Adrenal gland (tissue), 12 donors: ENCODE measurements around the gene APCDD1. TPM values are rescaled to one million over a fixed set of nuclear protein-coding genes. Genes with fewer than 3 reads are reported as not detected.

Experiments used
- DNase-seq, 7 donors: peaks; one replicate each; pipeline ENCODE4 v3.0.0-alpha.2; 2019 to 2020
- H3K27ac ChIP-seq, 5 donors: fragments of 200-600 bp; sonication (generic) in 4 of 5; 1 replicate in 3 of 5; 2 replicates in 2 of 5; pipeline versions ENCODE4 v1.5.1 to v1.8.0; 2016 to 2020; ENCODE audit warnings: mild to moderate bottlenecking in 1 of 5
- H3K27me3 ChIP-seq: fragments of 200-600 bp; 2 replicates; pipeline ENCODE4 v1.8.0; 2021
- H3K36me3 ChIP-seq, 2 donors: fragments of 200-600 bp; replicated peaks in 1 of 2; 1 replicate in 1 of 2; 2 replicates in 1 of 2; pipeline versions ENCODE4 v1.5.1 to v1.8.0; 2018 to 2022
- H3K4me1 ChIP-seq, 2 donors: fragments of 200-600 bp; replicated peaks in 1 of 2; 1 replicate in 1 of 2; 2 replicates in 1 of 2; pipeline versions ENCODE4 v1.5.1 to v1.8.0; 2018 to 2021
- H3K4me3 ChIP-seq, 4 donors: fragments of 200-600 bp; sonication (generic) in 3 of 4; one replicate each; pipeline ENCODE4 v1.5.1; 2016 to 2018
- H3K9me3 ChIP-seq, 3 donors: fragments of 200-600 bp; sonication (generic) in 1 of 3; replicated peaks in 1 of 3; 1 replicate in 2 of 3; 2 replicates in 1 of 3; pipeline versions ENCODE4 v1.5.1 to v1.8.0; 2016 to 2021
- POLR2A ChIP-seq, 2 donors: fragments of 450-650 bp; IDR thresholded peaks; one replicate each; pipeline ENCODE4 v1.6.1; 2017; ENCODE audit warnings: antibody characterized with exemption in 2 of 2, mild to moderate bottlenecking in 2 of 2, moderate library complexity in 1 of 2
- WGBS, 4 donors: extraction: QIAGEN DNeasy Blood & Tissue Kit in 2 of 4; methylation state at CpG; one replicate each; pipeline versions ENCODE4 v1.1.5 to v1.1.7; 2013 to 2017; 5-methylcytosine and 5-hydroxymethylcytosine counted together
- intact Hi-C, 2 donors: fragments of 100-400 bp; cut with DNase I; formaldehyde crosslinking; loops; one replicate each; pipeline versions ENCODE4 v1.14.1 to v1.15.0; 2022 to 2023
- polyA plus RNA-seq, 3 donors: library from polyadenylated mRNA; stranded (reverse); fragments of 200-250 nt in 2 of 3; fragments of 350-450 nt in 1 of 3; fragmentation: Illumina TruSeq in 1 of 3; extraction: RNeasy Lipid Tissue Mini Kit (QIAGEN cat#74804) in 1 of 3; gene quantifications; one replicate each; pipeline ENCODE4 v1.2.3, GENCODE V29; 2013 to 2014
- total RNA-seq, 9 donors: library from RNA; depleted of rRNA in 4 of 9; stranded (reverse); fragments of >200 nt in 4 of 9; fragments of 120-200 nt in 1 of 9; fragmentation: NEBNext Ultra II Directional in 1 of 9; extraction: Animal tissue kit (Norgen Biotek cat#: 25700) in 1 of 9; gene quantifications; one replicate each; pipeline versions ENCODE4 v1.1.0 to v1.2.4, GENCODE V29; 2013 to 2023
- TF ChIP-seq, protein P1 (sequence below), 6 experiments: fragments of 450-650 bp in 4 of 6; fragments of 200-600 bp in 2 of 6; sonication (generic) in 1 of 6; IDR thresholded peaks; 1 replicate in 5 of 6; 2 replicates in 1 of 6; pipeline versions ENCODE4 v1.5.1 to v1.8.0; 2016 to 2021; ENCODE audit warnings: antibody characterized with exemption in 6 of 6, mild to moderate bottlenecking in 2 of 6, moderate library complexity in 1 of 6
- donor health status: healthy with polysubstance abuse.
- donor health status: Bipolar disorder and iron deficiency.
- donor health status: DM: yes; HTN: yes; CAD: no.
- donor health status: DM: no; HTN: no; CAD: no.
- donor health status: DM: no; HTN: no; CAD: no.
- donor health status: DM: yes; HTN: yes; CAD: no.

APCDD1 gene
- total and polyA plus RNA-seq, 12 donors, result 7.1 to 62.2 (median 21.9) TPM

DNA sequence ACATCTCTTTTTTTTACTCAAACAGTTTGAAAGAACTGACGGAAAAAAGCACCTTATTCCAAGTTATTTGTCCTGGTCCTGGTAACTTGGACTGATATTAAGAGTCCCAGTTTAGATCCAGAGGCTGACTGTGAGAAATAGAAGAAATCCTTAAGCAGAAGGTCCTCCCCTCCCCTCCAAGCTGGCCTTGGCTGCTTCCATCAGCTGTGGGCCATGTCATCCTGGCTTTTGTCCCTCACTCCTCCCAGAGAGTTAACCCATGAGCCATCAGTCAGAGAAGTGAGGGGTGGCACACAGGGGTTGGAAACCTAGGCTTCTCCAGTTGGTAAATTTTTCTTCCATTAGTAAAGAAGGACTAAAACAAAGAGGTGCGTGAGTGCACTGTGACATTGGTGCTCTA is 61.6 kb downstream of the APCDD1 start:
- H3K36me3 ChIP-seq, result no peaks in the 10 kb centered on the region
- H3K4me3 ChIP-seq, result no peak overlapping the region
- H3K4me1 ChIP-seq, result peaks cover 0 to 28% of the 10 kb centered on the region in 2 donors
- 65 to 77% (median 70%) methylated on average over 2 of the region's 2 CpGs for WGBS, 4 donors
- no peaks in the 10 kb centered on the region for H3K27me3 ChIP-seq
- H3K9me3 ChIP-seq, result no peaks in the 10 kb centered on the region
- peak in 1 of 7 donors; percentile 33 for DNase-seq
- no peak overlapping the region for H3K27ac ChIP-seq
- TF ChIP-seq POLR2A (IDR thresholded peaks at IDR 0.05), result no peak
- TF ChIP-seq, protein P1, sequence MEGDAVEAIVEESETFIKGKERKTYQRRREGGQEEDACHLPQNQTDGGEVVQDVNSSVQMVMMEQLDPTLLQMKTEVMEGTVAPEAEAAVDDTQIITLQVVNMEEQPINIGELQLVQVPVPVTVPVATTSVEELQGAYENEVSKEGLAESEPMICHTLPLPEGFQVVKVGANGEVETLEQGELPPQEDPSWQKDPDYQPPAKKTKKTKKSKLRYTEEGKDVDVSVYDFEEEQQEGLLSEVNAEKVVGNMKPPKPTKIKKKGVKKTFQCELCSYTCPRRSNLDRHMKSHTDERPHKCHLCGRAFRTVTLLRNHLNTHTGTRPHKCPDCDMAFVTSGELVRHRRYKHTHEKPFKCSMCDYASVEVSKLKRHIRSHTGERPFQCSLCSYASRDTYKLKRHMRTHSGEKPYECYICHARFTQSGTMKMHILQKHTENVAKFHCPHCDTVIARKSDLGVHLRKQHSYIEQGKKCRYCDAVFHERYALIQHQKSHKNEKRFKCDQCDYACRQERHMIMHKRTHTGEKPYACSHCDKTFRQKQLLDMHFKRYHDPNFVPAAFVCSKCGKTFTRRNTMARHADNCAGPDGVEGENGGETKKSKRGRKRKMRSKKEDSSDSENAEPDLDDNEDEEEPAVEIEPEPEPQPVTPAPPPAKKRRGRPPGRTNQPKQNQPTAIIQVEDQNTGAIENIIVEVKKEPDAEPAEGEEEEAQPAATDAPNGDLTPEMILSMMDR (IDR thresholded peaks at IDR 0.05), result no peak
- intact Hi-C loops, result loop anchor here in 1 of 2 donors (5.0 kb wide), 1 partner anchor 544 kb away; no protein-coding TSS in a partner anchor

DNA sequence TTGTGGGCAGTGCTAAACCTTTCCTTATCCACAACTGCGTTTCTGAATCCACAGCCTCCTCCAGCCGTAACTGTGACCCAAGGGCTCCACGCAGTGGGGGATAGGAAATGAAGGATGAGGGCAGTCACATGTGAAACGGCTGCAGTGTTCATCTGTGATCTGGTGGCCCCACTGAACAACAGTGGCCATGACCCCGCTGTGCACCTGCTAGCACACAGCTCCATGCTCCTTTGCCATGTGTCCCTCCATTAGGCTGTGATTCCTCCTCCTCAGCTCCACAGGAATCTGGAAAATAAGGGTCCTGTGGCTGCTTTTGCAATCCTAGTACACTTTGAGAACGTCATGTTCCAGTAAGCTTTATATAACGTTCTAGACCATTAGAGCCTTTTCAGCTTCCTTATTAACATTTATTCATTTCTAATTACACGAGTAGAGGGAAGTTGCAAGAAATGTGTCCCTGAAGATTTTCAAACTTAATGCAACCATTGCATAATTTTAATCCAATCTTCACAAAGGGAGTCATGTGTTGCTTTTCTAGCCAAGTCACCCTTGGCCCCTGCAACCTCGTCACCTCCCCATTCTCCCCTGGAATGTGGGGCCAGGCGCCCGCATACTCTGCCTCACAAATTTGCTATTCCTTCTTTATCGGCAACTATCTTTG is 64.3 kb downstream of the APCDD1 start:
- Histone ChIP-seq H3K36me3 (no peaks in the 10 kb centered on the region), H3K4me3 (no peak overlapping the region), H3K9me3 (no peaks in the 10 kb centered on the region), H3K27ac (peak overlapping the region in 3 of 5 donors; percentile 11 to 41 (median 33)), H3K4me1 (peaks cover 0 to 28% of the 10 kb centered on the region in 2 donors), H3K27me3 (no peaks in the 10 kb centered on the region)
- TF ChIP-seq POLR2A (IDR thresholded peaks at IDR 0.05), result no peak
- TF ChIP-seq, protein P1 (IDR thresholded peaks at IDR 0.05), result peak in 5 of 6 experiments; percentile 34 to 60 (median 41)
- DNase-seq, result peak; percentile 53 to 83 (median 72)
- intact Hi-C loops, result loop anchor here in 1 of 2 donors (5.0 kb wide), 1 partner anchor 546 kb away; no protein-coding TSS in a partner anchor
- WGBS, 4 donors, result 28 to 31% (median 30%) methylated on average over 11 to 12 of the region's 12 CpGs

DNA sequence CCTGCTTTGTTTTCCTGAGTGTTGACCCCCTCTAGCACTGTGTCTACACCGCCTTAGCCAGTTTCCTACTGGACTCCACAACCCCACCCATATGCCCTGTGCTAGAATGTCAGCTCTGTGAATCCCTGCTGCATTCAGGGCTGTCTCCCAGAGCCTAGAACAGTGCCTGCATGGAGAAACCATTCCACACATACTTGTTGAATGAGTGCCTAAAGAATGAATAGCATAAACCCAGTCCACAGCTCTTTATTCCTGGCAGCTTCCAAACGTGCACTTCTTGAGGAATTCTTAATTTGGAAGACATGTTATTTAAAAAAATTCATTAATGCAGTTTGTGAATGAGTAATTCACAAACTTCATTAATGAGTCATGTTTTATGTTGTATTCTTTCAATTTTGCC is 64.9 kb downstream of the APCDD1 start:
- peaks cover 0 to 22% of the 10 kb centered on the region in 2 donors for H3K4me1 ChIP-seq
- 58 to 72% (median 65%) methylated on average over 2 of the region's 2 CpGs for WGBS, 4 donors
- no peaks in the 10 kb centered on the region for H3K9me3 ChIP-seq
- no peak for DNase-seq
- no peaks in the 10 kb centered on the region for H3K27me3 ChIP-seq
- no peak overlapping the region for H3K4me3 ChIP-seq
- TF ChIP-seq, protein P1 (IDR thresholded peaks at IDR 0.05), result no peak
- TF ChIP-seq POLR2A (IDR thresholded peaks at IDR 0.05), result no peak
- no peaks in the 10 kb centered on the region for H3K36me3 ChIP-seq
- peak overlapping the region in 2 of 5 donors; percentile 33 to 58 for H3K27ac ChIP-seq
- intact Hi-C loops, result loop anchor here in 1 of 2 donors (5.0 kb wide), 1 partner anchor 547 kb away; no protein-coding TSS in a partner anchor

DNA sequence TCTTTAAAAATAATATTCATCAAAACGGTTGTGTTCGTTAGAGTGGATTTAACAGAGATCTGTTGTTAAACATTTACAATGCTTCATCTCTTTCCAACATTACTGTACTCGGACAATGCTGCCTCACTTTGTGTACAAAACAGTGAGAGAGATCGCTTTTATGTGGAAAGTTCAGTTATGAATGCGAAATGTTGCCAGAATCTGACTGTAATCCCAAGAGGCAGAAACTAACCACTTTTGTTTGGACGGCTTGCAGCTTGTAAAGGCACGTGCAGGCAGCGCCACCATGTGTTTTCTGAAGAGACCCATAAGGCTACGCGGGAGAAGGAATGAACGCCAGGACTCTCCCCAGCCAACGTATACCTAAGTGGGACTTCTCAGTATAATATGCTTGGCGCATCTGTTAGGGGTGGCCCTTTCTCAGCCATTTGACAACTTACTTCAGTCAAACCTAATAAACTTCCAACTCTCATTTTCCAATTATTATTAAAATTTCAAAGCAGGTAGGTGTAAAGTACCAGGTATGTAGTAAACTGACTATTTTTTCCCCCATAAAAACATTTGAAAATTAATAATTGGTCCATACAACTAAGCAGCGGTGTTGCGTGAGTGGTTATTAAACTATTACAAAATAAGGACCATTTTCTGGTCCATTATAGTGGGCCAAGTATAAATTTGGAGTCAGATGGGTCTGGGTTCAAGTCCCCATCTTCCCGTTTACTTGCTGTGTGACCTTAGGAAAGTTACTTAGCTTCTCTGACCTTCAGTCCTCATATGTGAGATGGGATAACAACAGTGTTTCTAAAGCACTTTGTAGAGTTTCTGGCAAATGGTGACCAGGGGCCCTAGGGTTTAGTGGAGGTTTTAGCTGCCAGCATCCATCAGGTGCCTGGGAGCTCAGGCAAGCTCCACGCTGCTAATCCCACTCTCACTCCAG is 65.8 kb downstream of the APCDD1 start:
- peak overlapping the region in 2 of 5 donors; percentile 18 to 58 for H3K27ac ChIP-seq
- H3K4me3 ChIP-seq, result peak overlapping the region in 1 of 4 donors; percentile 18
- TF ChIP-seq, protein P1 (IDR thresholded peaks at IDR 0.05), result peak; percentile 54 to 90 (median 80)
- peak in 1 of 2 donors; percentile 23 for TF ChIP-seq POLR2A (IDR thresholded peaks at IDR 0.05)
- no peaks in the 10 kb centered on the region for H3K27me3 ChIP-seq
- H3K36me3 ChIP-seq, result no peaks in the 10 kb centered on the region
- intact Hi-C loops, result loop anchor here (5.0 kb wide), 1 partner anchor 548 kb away; no protein-coding TSS in a partner anchor
- no peaks in the 10 kb centered on the region for H3K9me3 ChIP-seq
- 20 to 21% (median 21%) methylated on average over 17 of the region's 17 CpGs for WGBS, 4 donors
- H3K4me1 ChIP-seq, result peaks cover 0 to 28% of the 10 kb centered on the region in 2 donors
- DNase-seq, result peak; percentile 81 to 95 (median 91)
